Ovary (tissue), 3 donors: ENCODE results near the gene CDKN2B-AS1.

ENCODE experiments used
- POLR2A ChIP-seq: fragments of 450-650 bp; IDR thresholded peaks from one replicate; pipeline ENCODE4 v1.6.1; 2017; ENCODE audit warnings: antibody characterized with exemption, mild to moderate bottlenecking, moderate library complexity
- TF ChIP-seq, protein P1 (sequence below), 3 donors: fragments of 450-650 bp in 2 of 3; fragments of 200-600 bp in 1 of 3; IDR thresholded peaks; one replicate each; pipeline versions ENCODE4 v1.5.1 to v1.8.0; 2016 to 2022; ENCODE audit warnings: antibody characterized with exemption in 3 of 3, mild to moderate bottlenecking in 1 of 3
- donor health status: DM: no; HTN: no; CAD: no.

DNA sequence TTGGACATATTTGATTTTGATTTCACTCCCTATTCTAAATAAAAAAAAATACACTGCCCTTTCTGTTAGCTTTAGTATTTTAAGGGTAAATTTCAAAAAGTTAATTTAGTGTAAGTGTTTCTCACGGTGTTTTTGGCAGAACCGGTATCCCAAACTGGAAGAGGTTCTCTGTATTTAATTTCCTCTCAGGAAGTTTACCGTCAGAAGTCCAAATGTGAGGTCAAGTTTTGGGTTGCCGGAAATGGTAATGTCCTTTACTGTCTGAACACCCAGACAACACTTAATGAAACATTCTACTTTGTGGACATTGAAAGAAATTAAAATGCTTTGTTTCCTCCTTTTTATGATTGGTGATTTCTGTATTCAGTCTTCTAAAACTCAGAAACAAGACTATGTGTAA is 163.2 kb downstream of the CDKN2B-AS1 start:
- TF ChIP-seq, protein P1, sequence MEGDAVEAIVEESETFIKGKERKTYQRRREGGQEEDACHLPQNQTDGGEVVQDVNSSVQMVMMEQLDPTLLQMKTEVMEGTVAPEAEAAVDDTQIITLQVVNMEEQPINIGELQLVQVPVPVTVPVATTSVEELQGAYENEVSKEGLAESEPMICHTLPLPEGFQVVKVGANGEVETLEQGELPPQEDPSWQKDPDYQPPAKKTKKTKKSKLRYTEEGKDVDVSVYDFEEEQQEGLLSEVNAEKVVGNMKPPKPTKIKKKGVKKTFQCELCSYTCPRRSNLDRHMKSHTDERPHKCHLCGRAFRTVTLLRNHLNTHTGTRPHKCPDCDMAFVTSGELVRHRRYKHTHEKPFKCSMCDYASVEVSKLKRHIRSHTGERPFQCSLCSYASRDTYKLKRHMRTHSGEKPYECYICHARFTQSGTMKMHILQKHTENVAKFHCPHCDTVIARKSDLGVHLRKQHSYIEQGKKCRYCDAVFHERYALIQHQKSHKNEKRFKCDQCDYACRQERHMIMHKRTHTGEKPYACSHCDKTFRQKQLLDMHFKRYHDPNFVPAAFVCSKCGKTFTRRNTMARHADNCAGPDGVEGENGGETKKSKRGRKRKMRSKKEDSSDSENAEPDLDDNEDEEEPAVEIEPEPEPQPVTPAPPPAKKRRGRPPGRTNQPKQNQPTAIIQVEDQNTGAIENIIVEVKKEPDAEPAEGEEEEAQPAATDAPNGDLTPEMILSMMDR (IDR thresholded peaks at IDR 0.05) = no peak
- TF ChIP-seq POLR2A = no peak
